Measurements from ENCODE around the gene ZBTB37.
"Not testable (repeated sequence)": the region's sequence is repeated elsewhere in the genome, so short reads cannot be mapped to it uniquely, and the experiment has no call there.

DNA sequence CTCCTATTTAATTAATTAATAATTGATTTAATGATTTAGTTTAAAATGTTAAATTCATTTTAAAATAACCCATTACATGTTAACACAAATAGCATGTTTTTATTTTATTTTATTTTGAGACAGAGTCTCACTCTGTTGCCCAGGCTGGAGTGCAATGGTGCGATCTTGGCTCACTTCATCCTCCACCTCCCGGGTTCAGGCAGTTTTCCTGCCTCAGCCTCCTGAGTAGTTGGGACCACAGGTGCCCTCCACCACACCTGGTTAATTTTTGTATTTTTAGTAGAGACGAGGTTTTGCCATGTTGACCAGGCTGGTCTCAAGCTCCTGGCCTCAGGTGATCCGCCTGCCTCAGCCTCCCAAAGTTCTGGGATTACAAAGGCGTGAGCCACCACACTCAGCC lies 8.6 kb upstream of the ZBTB37 start:
- TF ChIP-seq, protein P1, sequence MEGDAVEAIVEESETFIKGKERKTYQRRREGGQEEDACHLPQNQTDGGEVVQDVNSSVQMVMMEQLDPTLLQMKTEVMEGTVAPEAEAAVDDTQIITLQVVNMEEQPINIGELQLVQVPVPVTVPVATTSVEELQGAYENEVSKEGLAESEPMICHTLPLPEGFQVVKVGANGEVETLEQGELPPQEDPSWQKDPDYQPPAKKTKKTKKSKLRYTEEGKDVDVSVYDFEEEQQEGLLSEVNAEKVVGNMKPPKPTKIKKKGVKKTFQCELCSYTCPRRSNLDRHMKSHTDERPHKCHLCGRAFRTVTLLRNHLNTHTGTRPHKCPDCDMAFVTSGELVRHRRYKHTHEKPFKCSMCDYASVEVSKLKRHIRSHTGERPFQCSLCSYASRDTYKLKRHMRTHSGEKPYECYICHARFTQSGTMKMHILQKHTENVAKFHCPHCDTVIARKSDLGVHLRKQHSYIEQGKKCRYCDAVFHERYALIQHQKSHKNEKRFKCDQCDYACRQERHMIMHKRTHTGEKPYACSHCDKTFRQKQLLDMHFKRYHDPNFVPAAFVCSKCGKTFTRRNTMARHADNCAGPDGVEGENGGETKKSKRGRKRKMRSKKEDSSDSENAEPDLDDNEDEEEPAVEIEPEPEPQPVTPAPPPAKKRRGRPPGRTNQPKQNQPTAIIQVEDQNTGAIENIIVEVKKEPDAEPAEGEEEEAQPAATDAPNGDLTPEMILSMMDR (IDR thresholded peaks at IDR 0.05; ENCODE audit: low read depth, low read length) = not testable (repeated sequence)
- TF ChIP-seq EZH2phosphoT487 (IDR thresholded peaks at IDR 0.05; ENCODE audit: low read depth) = not testable (repeated sequence)
